Kidney (tissue), 14 donors: ENCODE data around the gene WDR83. TPM values are rescaled to one million over a fixed set of nuclear protein-coding genes. Genes with fewer than 3 reads are reported as not detected.

Experiments used
- DNase-seq, 5 donors: peaks; one replicate each; pipeline ENCODE4 v3.0.0-alpha.2; 2013 to 2020
- FAIRE-seq: peaks from 2 replicates; lab custom pipeline; 2012; peaks lifted over from hg19 to GRCh38; lab: Jason Lieb, UNC
- H3K27ac ChIP-seq, 2 donors: one replicate each; pipeline ENCODE4 v1.7.0; 2013; ENCODE audit warnings: low read depth in 2 of 2, low read length in 2 of 2, inconsistent platforms in 1 of 2
- H3K27me3 ChIP-seq: one replicate; pipeline ENCODE4 v1.7.1; 2013; ENCODE audit warnings: low read length, inconsistent platforms; ENCODE audit not compliant: control insufficient read depth, insufficient read depth
- H3K36me3 ChIP-seq, 3 donors: one replicate each; pipeline versions ENCODE4 v1.7.0 to v1.7.1; 2013; ENCODE audit warnings: low read length in 3 of 3, control low read depth in 1 of 3, inconsistent platforms in 1 of 3; ENCODE audit not compliant: insufficient read depth in 3 of 3, control insufficient read depth in 2 of 3
- H3K4me1 ChIP-seq, 3 donors: one replicate each; pipeline versions ENCODE4 v1.7.0 to v1.7.1; 2013; ENCODE audit warnings: low read length in 3 of 3, inconsistent platforms in 1 of 3, low read depth in 1 of 3; ENCODE audit not compliant: control insufficient read depth in 2 of 3, insufficient read depth in 2 of 3
- H3K4me3 ChIP-seq, 3 donors: one replicate each; pipeline versions ENCODE4 v1.7.0 to v1.8.1; 2013; ENCODE audit warnings: low read length in 3 of 3, control low read depth in 1 of 3, inconsistent platforms in 1 of 3
- H3K9ac ChIP-seq, 3 donors: one replicate each; pipeline versions ENCODE4 v1.7.0 to v1.7.1; 2013; ENCODE audit warnings: low read length in 3 of 3, control low read depth in 1 of 3, inconsistent platforms in 1 of 3
- H3K9me3 ChIP-seq, 3 donors: one replicate each; pipeline versions ENCODE4 v1.7.0 to v1.7.1; 2013; ENCODE audit warnings: low read length in 3 of 3, control low read depth in 1 of 3, inconsistent platforms in 1 of 3; ENCODE audit not compliant: control insufficient read depth in 2 of 3, insufficient read depth in 1 of 3
- intact Hi-C: fragments of 100-400 bp; cut with DNase I; formaldehyde crosslinking; loops from one replicate; pipeline ENCODE4 v1.11.1; 2022
- polyA plus RNA-seq: library from polyadenylated mRNA; stranded (reverse); fragments of 350-450 nt; fragmentation: Illumina TruSeq; extraction: RNeasy Lipid Tissue Mini Kit (QIAGEN cat#74804); gene quantifications from one replicate; pipeline ENCODE4 v1.2.3, GENCODE V29; 2014; ENCODE audit warnings: low read depth, low replicate concordance; ENCODE audit not compliant: insufficient read depth
- total RNA-seq: library from RNA; stranded (reverse); fragmentation: NEBNext Ultra II Directional; extraction: Animal tissue kit (Norgen Biotek cat#: 25700); gene quantifications from one replicate; pipeline ENCODE4 v1.2.1, GENCODE V29; 2021
- TF ChIP-seq, protein P1 (sequence below): IDR thresholded peaks from 3 replicates; pipeline ENCODE4 v1.5.1; 2012; ENCODE audit warnings: mild to moderate bottlenecking, moderate library complexity, borderline replicate concordance; ENCODE audit not compliant: insufficient read depth; ENCODE audit errors: extremely low read depth
- donor health status: control.
- donor health status: control.
- donor health status: control.
- donor health status: control.
- donor health status: control.
- donor health status: DM: yes; HTN: yes; CAD: no.
- donor health status: Normal renal cell carcinoma (clear cell type).

Gene WDR83
- total and polyA plus RNA-seq, 2 donors from 2014 or later = 10.5 to 21.2 TPM

DNA sequence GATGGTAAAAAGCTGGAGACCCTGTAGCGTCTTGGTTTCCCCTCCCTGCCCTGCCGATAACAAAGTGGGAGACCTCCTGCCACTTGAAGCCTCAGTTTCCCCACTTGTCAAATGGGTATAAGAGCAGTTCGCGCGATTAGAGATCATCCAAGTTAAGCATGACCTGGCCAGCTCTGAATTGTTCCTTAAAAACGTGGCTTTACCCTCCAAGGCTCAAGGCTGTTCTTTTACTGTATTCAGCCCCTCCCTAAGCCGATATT lies 56.7 kb downstream of the WDR83 start:
- DNase-seq (no peak), FAIRE-seq (no peak)
- intact Hi-C loops = no loop called here
- Histone ChIP-seq H3K9me3 (no peaks in the 10 kb centered on the region), H3K4me1 (peaks cover 0 to 22% (median 14%) of the 10 kb centered on the region in 3 donors), H3K9ac (peak overlapping the region; percentile 50 to 81 (median 81)), H3K36me3 (peaks cover 4 to 6% (median 5%) of the 10 kb centered on the region in 3 donors), H3K27me3 (no peaks in the 10 kb centered on the region), H3K4me3 (peak overlapping the region; percentile 62 to 83 (median 71)), H3K27ac (peak overlapping the region; percentile 45 to 59)
- TF ChIP-seq, protein P1, sequence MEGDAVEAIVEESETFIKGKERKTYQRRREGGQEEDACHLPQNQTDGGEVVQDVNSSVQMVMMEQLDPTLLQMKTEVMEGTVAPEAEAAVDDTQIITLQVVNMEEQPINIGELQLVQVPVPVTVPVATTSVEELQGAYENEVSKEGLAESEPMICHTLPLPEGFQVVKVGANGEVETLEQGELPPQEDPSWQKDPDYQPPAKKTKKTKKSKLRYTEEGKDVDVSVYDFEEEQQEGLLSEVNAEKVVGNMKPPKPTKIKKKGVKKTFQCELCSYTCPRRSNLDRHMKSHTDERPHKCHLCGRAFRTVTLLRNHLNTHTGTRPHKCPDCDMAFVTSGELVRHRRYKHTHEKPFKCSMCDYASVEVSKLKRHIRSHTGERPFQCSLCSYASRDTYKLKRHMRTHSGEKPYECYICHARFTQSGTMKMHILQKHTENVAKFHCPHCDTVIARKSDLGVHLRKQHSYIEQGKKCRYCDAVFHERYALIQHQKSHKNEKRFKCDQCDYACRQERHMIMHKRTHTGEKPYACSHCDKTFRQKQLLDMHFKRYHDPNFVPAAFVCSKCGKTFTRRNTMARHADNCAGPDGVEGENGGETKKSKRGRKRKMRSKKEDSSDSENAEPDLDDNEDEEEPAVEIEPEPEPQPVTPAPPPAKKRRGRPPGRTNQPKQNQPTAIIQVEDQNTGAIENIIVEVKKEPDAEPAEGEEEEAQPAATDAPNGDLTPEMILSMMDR = no peak

DNA sequence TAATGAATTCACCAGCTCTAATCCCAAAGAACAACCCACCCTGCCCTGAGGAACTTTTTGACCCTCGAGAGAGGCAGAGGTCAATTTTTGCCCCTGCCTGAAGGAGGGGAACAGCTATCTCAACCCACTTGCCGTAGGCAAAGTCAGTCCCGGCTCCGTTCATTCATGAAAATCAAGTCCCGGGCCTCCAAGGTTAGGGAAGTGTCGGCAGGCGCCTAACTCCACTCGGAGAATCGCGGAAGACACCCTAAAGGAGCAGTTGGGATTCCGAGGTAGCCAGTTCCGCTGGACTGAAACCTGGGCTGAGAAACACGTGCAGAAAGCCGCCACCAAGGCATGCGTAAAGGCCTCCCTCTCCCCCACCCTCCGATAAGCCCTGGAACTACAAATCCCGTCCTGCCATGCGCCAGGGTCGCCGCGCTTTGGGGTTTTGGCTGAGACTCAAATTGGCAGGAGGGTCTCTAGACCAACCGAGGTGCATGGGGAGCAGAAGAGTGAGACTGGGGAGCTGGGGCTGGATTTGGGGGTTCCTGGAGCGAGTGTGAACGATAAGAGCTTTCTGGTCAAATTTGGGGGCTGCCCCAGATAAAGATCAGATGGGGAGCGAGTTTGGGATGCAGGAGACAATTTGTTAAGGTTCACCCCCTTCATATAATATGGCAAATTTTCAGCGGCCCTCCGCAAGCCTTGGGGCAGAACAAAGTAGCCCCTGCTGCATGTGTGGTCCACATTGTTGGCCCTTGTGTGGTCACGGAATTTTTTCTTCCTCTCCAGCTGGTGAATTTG lies 57.2 kb downstream of the WDR83 start, which contains the start of gene TNPO2:
Gene TNPO2 (minus strand): TSS at position 292 of the 786 bp plus-strand sequence. CDS start 2,955 bp downstream, outside the sequence.
- DNase-seq = peak; percentile 72 to 89 (median 84)
- Histone ChIP-seq H3K4me3 (peak within 1 kb of the TSS; percentile 62 to 83 (median 71)), H3K36me3 (peaks cover under 1 to 4% (median 3%) of the 10 kb centered on the region in 3 donors), H3K9me3 (no peaks in the 10 kb centered on the region), H3K27ac (peak within 1 kb of the TSS; percentile 45 to 59), H3K4me1 (peaks cover 0 to 22% (median 14%) of the 10 kb centered on the region in 3 donors), H3K27me3 (no peaks in the 10 kb centered on the region), H3K9ac (peak within 1 kb of the TSS; percentile 50 to 81 (median 81))
- no peak for FAIRE-seq
- TF ChIP-seq, protein P1 = no peak
- intact Hi-C loops = no loop called here

Other genes with a start within 250 kb of the WDR83 start
- gene ZNF443, start 225.8 kb upstream of the WDR83 start, total RNA-seq = 8.4 TPM
- gene ZNF443, start 225.8 kb upstream of the WDR83 start, polyA plus RNA-seq = 4.1 TPM
- 5.7 TPM for gene ZNF709, start 182.0 kb upstream of the WDR83 start, total RNA-seq
- gene ZNF709, start 182.0 kb upstream of the WDR83 start, polyA plus RNA-seq = 2.2 TPM
- 22.6 TPM for gene ZNF564, start 115.3 kb upstream of the WDR83 start, total RNA-seq
- gene ZNF564, start 115.3 kb upstream of the WDR83 start, polyA plus RNA-seq = 10.2 TPM
- 14.3 TPM for gene ZNF490, start 56.0 kb upstream of the WDR83 start, total RNA-seq
- gene ZNF490, start 56.0 kb upstream of the WDR83 start, polyA plus RNA-seq = 1.0 TPM
- gene ZNF791, start 55.9 kb upstream of the WDR83 start, total RNA-seq = 34.7 TPM
- 6.5 TPM for gene ZNF791, start 55.9 kb upstream of the WDR83 start, polyA plus RNA-seq
- 90.5 TPM for gene MAN2B1, start 65 bp upstream of the WDR83 start, total RNA-seq
- gene MAN2B1, start 65 bp upstream of the WDR83 start, polyA plus RNA-seq = 63.9 TPM
- gene DHPS, start 15.1 kb downstream of the WDR83 start, total RNA-seq = 75.9 TPM
- gene DHPS, start 15.1 kb downstream of the WDR83 start, polyA plus RNA-seq = 61.3 TPM
- gene GNG14, start 21.2 kb downstream of the WDR83 start, total RNA-seq = not detected
- not detected for gene GNG14, start 21.2 kb downstream of the WDR83 start, polyA plus RNA-seq
- 11.4 TPM for gene FBXW9, start 29.8 kb downstream of the WDR83 start, total RNA-seq
- 14.9 TPM for gene FBXW9, start 29.8 kb downstream of the WDR83 start, polyA plus RNA-seq
- 62.7 TPM for gene TNPO2, start 57.1 kb downstream of the WDR83 start, total RNA-seq
- 20.5 TPM for gene TNPO2, start 57.1 kb downstream of the WDR83 start, polyA plus RNA-seq
- gene TRIR, start 67.9 kb downstream of the WDR83 start, total RNA-seq = 135 TPM
- 321 TPM for gene TRIR, start 67.9 kb downstream of the WDR83 start, polyA plus RNA-seq
- 71.3 TPM for gene GET3, start 70.7 kb downstream of the WDR83 start, total RNA-seq
- gene GET3, start 70.7 kb downstream of the WDR83 start, polyA plus RNA-seq = 132 TPM
- gene BEST2, start 85.0 kb downstream of the WDR83 start, total RNA-seq = not detected
- gene BEST2, start 85.0 kb downstream of the WDR83 start, polyA plus RNA-seq = not detected
- gene HOOK2, start 108.7 kb downstream of the WDR83 start, total RNA-seq = 58.1 TPM
- gene HOOK2, start 108.7 kb downstream of the WDR83 start, polyA plus RNA-seq = 41.8 TPM
- 128 TPM for gene JUNB, start 124.7 kb downstream of the WDR83 start, total RNA-seq
- 142 TPM for gene JUNB, start 124.7 kb downstream of the WDR83 start, polyA plus RNA-seq
- 171 TPM for gene PRDX2, start 135.0 kb downstream of the WDR83 start, total RNA-seq
- 664 TPM for gene PRDX2, start 135.0 kb downstream of the WDR83 start, polyA plus RNA-seq
- 3.2 TPM for gene THSD8, start 135.3 kb downstream of the WDR83 start, total RNA-seq
- 10.0 TPM for gene THSD8, start 135.3 kb downstream of the WDR83 start, polyA plus RNA-seq
- gene RNASEH2A, start 139.8 kb downstream of the WDR83 start, total RNA-seq = 7.9 TPM
- gene RNASEH2A, start 139.8 kb downstream of the WDR83 start, polyA plus RNA-seq = 1.3 TPM
- not detected for gene RTBDN, start 167.8 kb downstream of the WDR83 start, total RNA-seq
- gene RTBDN, start 167.8 kb downstream of the WDR83 start, polyA plus RNA-seq = not detected
- 0.35 TPM for gene MAST1, start 171.7 kb downstream of the WDR83 start, total RNA-seq
- 0.39 TPM for gene MAST1, start 171.7 kb downstream of the WDR83 start, polyA plus RNA-seq
- gene DNASE2, start 214.6 kb downstream of the WDR83 start, total RNA-seq = 34.7 TPM
- gene DNASE2, start 214.6 kb downstream of the WDR83 start, polyA plus RNA-seq = 50.9 TPM
- gene KLF1, start 220.4 kb downstream of the WDR83 start, total RNA-seq = not detected
- not detected for gene KLF1, start 220.4 kb downstream of the WDR83 start, polyA plus RNA-seq
- gene GCDH, start 224.4 kb downstream of the WDR83 start, total RNA-seq = 21.9 TPM
- gene GCDH, start 224.4 kb downstream of the WDR83 start, polyA plus RNA-seq = 45.6 TPM